ENCODE data around the gene PANX2. TPM values are rescaled to one million over a fixed set of nuclear protein-coding genes. Genes with fewer than 3 reads are reported as not detected.

PANX2 gene
- total and polyA plus RNA-seq, 2 of the 4 experiments (the other 2 are of a cell fraction): 0.18 to 1.7 TPM

DNA sequence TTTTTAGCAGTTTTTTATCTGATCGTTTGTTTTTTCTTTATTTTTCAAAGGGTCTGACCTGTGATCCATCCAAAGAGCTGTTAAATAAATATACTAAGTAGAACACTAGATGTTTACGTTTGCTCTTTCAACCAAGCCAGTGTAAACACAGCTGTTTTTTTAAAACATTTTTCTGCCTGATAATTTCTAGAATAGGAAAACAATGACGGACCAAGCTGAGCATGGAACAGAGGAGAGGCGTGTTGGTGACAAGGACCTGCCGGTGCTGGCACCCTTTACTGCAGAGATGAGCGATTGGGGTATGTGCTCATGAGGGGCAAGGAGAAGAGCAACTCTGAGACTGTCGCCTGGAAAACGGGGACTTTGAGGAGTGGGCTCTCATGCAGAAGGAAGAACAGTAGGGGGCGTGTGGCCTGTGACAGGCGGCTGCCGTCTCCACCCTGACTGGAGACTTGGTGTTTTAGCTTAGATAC is 28.6 kb upstream of the PANX2 start:
- Histone ChIP-seq H2BK5ac (ENCODE audit: low read depth, low read length, poor library complexity, severe bottlenecking) (no peak overlapping the region), H3K4me1 (ENCODE audit: control insufficient read depth, insufficient read depth, low read length) (peaks cover 15% of the 10 kb centered on the region), H3K9me3 (ENCODE audit: control insufficient read depth, insufficient read depth, low read length) (no peaks in the 10 kb centered on the region), H4K20me1 (ENCODE audit: insufficient read depth, low read length) (peaks cover 11% of the 10 kb centered on the region), H3K14ac (replicated peaks; ENCODE audit: low read depth, low read length) (no peak overlapping the region), H4K91ac (ENCODE audit: insufficient read depth, low read depth, low read length) (no peak overlapping the region), H2AK5ac (ENCODE audit: low read depth, low read length) (no peak overlapping the region), H2AFZ (replicated peaks; ENCODE audit: low read length, poor library complexity) (peak overlapping the region; percentile 74), H4K5ac (ENCODE audit: low read depth, low read length) (no peak overlapping the region; the same call in 1 of the 2 replicates), H2BK120ac (ENCODE audit: low read depth, low read length) (no peak overlapping the region), H2BK15ac (ENCODE audit: low read depth, low read length) (no peak overlapping the region), H4K8ac (ENCODE audit: low read depth in 2 of 2, low read length in 2 of 2) (no peak overlapping the region), H3K4me3 (ENCODE audit: insufficient read depth, low read depth, low read length) (no peak overlapping the region), H2BK20ac (ENCODE audit: low read depth, low read length) (no peak overlapping the region), H2AK9ac (replicated peaks; ENCODE audit: low read depth, low read length, poor library complexity) (peak overlapping the region; percentile 79), H3K9me1 (ENCODE audit: insufficient read depth, low read length) (peaks cover 2% of the 10 kb centered on the region; the same call in 1 of the 2 replicates), H3K79me1 (ENCODE audit: low read depth in 1 of 2, low read length in 2 of 2) (no peaks in the 10 kb centered on the region), H3K23ac (ENCODE audit: low read depth, low read length) (no peak overlapping the region), H3K27me3 (ENCODE audit: control insufficient read depth, insufficient read depth, low read length) (peaks cover 4% of the 10 kb centered on the region), H3K9ac (ENCODE audit: low read depth, low read length) (no peak overlapping the region), H3K56ac (ENCODE audit: extremely low read depth, insufficient read depth, low read length) (no peak overlapping the region), H3K36me3 (ENCODE audit: control insufficient read depth, insufficient read depth, low read length) (peaks cover 9% of the 10 kb centered on the region; the same call in 1 of the 2 replicates), H3K18ac (ENCODE audit: low read depth, low read length) (no peak overlapping the region; the same call in 1 of the 2 replicates), H3K4ac (ENCODE audit: low read depth, low read length) (no peak overlapping the region), H3K27ac (ENCODE audit: insufficient read depth, low read length) (peak overlapping the region; percentile 5; the same call in 1 of the 2 replicates), H3K4me2 (ENCODE audit: low read depth, low read length) (peak overlapping the region; percentile 23; the same call in 1 of the 2 replicates)
- ATAC-seq (ENCODE audit: low read depth): peak; percentile 68
- in situ Hi-C loops (cut with MboI; ENCODE audit: low sequenced_read_pairs): no loop called here
- no peak for TF ChIP-seq BHLHE40 (IDR thresholded peaks at IDR 0.05; ENCODE audit: low read depth, low read length)
- TF ChIP-seq, protein P1, sequence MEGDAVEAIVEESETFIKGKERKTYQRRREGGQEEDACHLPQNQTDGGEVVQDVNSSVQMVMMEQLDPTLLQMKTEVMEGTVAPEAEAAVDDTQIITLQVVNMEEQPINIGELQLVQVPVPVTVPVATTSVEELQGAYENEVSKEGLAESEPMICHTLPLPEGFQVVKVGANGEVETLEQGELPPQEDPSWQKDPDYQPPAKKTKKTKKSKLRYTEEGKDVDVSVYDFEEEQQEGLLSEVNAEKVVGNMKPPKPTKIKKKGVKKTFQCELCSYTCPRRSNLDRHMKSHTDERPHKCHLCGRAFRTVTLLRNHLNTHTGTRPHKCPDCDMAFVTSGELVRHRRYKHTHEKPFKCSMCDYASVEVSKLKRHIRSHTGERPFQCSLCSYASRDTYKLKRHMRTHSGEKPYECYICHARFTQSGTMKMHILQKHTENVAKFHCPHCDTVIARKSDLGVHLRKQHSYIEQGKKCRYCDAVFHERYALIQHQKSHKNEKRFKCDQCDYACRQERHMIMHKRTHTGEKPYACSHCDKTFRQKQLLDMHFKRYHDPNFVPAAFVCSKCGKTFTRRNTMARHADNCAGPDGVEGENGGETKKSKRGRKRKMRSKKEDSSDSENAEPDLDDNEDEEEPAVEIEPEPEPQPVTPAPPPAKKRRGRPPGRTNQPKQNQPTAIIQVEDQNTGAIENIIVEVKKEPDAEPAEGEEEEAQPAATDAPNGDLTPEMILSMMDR (conservative IDR thresholded peaks at IDR 0.05; ENCODE audit: low read depth, low read length): peak; percentile 13; the same call in 1 of the 2 replicates
- POLR2A ChIA-PET (ENCODE audit: unreplicated experiment): interaction anchor here (0.7 kb wide), 1 partner anchor 140 kb away, joined by 4 read pairs; no protein-coding TSS in a partner anchor
- dilution Hi-C loops (cut with HindIII; ENCODE audit: low sequenced_read_pairs, unreplicated experiment): no loop called here
- 16% methylated on average over 6 of the region's 11 CpGs; no CpG with 5 or more reads in 1 of the 2 experiments for WGBS, 2 experiments (ENCODE audit: extremely low coverage in 2 of 2, insufficient read length in 1 of 2)
- CTCF ChIA-PET: interaction anchor here (0.6 kb wide), 1 partner anchor 248 kb away, joined by 3 read pairs; no protein-coding TSS in a partner anchor
- DNase-seq: peak; percentile 52
- BruUV-seq (replicated peaks): no TSS peak
- intact Hi-C loops (cut with micrococcal nuclease): loop anchor here (5.0 kb wide), 1 partner anchor 55 kb away; the partner anchor contains the start of gene MLC1

Measured in IMR-90 (cell line).